HG03159 (cell line): ENCODE measurements around the gene TRPM3.

Experiments
- ATAC-seq: cut with Tn5 transposase; IDR thresholded peaks from one replicate; pipeline ENCODE4 v1.9.1; 2021; ENCODE audit warnings: mild to moderate bottlenecking, moderate library complexity; ENCODE audit not compliant: unreplicated experiment

The TRPM3 gene

GRCh38 chr9:70616228-70616990, 505.0 kb downstream of the TRPM3 start:
- no peak for ATAC-seq

GRCh38 chr9:70615464-70616138, 505.8 kb downstream of the TRPM3 start:
- no peak for ATAC-seq

- ATAC-seq = no peak
Observed at GRCh38 chr9:70614786-70615463, 506.5 kb downstream of the TRPM3 start.

- no peak for ATAC-seq
Observed at GRCh38 chr9:70613024-70613768, 508.2 kb downstream of the TRPM3 start.

- ATAC-seq = no peak
Observed at GRCh38 chr9:70610287-70610644, 511.2 kb downstream of the TRPM3 start.

- ATAC-seq = no peak
Observed at GRCh38 chr9:70609542-70610286, 511.7 kb downstream of the TRPM3 start.

GRCh38 chr9:70609011-70609410, 512.4 kb downstream of the TRPM3 start:
- no peak for ATAC-seq

- peak; percentile 74 for ATAC-seq
Observed at GRCh38 chr9:70607926-70608325, 513.5 kb downstream of the TRPM3 start.

GRCh38 chr9:70607329-70607728, 514.1 kb downstream of the TRPM3 start:
- ATAC-seq = no peak

GRCh38 chr9:70603020-70603411, 518.4 kb downstream of the TRPM3 start:
- ATAC-seq = no peak

- ATAC-seq = peak; percentile 69
Observed at GRCh38 chr9:70602321-70603019, 519.0 kb downstream of the TRPM3 start.

- no peak for ATAC-seq
Observed at GRCh38 chr9:70601000-70601951, 520.1 kb downstream of the TRPM3 start.

GRCh38 chr9:70600506-70600905, 520.9 kb downstream of the TRPM3 start:
- ATAC-seq = no peak

- no peak for ATAC-seq
Observed at GRCh38 chr9:70597886-70598285, 523.5 kb downstream of the TRPM3 start.

GRCh38 chr9:70595211-70595610, 526.2 kb downstream of the TRPM3 start:
- ATAC-seq = no peak

GRCh38 chr9:70594386-70594944, 527.0 kb downstream of the TRPM3 start:
- ATAC-seq = no peak

- ATAC-seq = no peak
Observed at GRCh38 chr9:70593241-70593640, 528.2 kb downstream of the TRPM3 start.

- no peak for ATAC-seq
Observed at GRCh38 chr9:70590315-70590677, 531.1 kb downstream of the TRPM3 start.
